A549 (cell line): ENCODE measurements around the gene DPYSL4.
"Not testable (repeated sequence)": the region's sequence is repeated elsewhere in the genome, so short reads cannot be mapped to it uniquely, and the experiment has no call there.

ENCODE experiments used
- CBX2 ChIP-seq: fragments of 200-600 bp; sonication (generic); IDR thresholded peaks from 2 replicates; pipeline ENCODE4 v1.6.1; 2016; ENCODE audit warnings: low read depth, mild to moderate bottlenecking, borderline replicate concordance
- HDAC2 ChIP-seq: fragments of 200-600 bp; sonication (generic); IDR thresholded peaks from 2 replicates; pipeline ENCODE4 v1.6.1; 2016
- SMC3 ChIP-seq: fragments of >200 bp; sonication (Bioruptor Twin); formaldehyde crosslinking; IDR thresholded peaks from 3 replicates; pipeline ENCODE4 v1.6.1; 2018; ENCODE audit warnings: inconsistent platforms
- TF ChIP-seq, protein P1 (sequence below): fragments of >200 bp; sonication (Bioruptor Twin); formaldehyde crosslinking; IDR thresholded peaks from 3 replicates; pipeline ENCODE4 v1.6.1; 2016
- TF ChIP-seq, protein P2 (sequence below): IDR thresholded peaks from 2 replicates; pipeline ENCODE4 v1.6.1; 2012
- TF ChIP-seq, protein P3 (sequence below): fragments of >200 bp; sonication (Bioruptor Twin); formaldehyde crosslinking; IDR thresholded peaks from 3 replicates; pipeline ENCODE4 v1.5.1; 2016

DNA sequence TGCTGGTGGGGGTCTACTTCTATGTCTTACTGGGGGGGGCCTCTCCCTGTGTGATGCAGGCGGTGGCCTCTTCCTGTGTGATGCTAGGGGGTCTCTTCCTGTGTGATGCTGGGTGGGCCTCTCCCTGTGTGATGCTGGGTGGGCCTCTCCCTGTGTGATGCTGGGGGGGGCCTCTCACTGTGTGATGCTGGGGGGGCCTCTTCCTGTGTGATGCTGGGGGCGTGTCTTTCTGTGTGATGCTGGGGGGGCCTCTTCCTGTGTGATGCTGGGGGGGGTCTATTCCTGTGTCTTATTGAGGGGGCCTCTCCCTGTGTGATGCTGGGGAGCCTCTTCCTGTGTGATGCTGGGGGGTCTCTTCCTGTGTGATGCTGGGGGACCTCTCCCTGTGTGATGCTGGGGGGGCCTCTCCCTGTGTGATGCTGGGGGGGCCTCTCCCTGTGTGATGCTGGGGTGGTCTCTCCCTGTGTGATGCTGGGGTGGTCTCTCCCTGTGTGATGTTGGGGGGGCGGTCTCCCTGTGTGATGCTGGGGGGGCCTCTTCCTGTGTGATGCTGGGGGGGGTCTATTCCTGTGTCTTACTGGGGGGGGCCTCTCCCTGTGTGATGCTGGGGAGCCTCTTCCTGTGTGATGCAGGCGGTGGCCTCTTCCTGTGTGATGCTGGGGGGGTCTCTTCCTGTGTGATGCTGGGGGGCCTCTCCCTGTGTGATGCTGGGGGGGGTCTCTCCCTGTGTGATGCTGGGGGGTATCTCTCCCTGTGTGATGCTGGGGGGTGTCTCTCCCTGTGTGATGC is 25.7 kb upstream of the DPYSL4 start:
- TF ChIP-seq HDAC2, SMC3, CBX2: not testable (repeated sequence)
- TF ChIP-seq, protein P1, sequence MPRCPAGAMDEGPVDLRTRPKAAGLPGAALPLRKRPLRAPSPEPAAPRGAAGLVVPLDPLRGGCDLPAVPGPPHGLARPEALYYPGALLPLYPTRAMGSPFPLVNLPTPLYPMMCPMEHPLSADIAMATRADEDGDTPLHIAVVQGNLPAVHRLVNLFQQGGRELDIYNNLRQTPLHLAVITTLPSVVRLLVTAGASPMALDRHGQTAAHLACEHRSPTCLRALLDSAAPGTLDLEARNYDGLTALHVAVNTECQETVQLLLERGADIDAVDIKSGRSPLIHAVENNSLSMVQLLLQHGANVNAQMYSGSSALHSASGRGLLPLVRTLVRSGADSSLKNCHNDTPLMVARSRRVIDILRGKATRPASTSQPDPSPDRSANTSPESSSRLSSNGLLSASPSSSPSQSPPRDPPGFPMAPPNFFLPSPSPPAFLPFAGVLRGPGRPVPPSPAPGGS: not testable (repeated sequence)
- TF ChIP-seq, protein P2, sequence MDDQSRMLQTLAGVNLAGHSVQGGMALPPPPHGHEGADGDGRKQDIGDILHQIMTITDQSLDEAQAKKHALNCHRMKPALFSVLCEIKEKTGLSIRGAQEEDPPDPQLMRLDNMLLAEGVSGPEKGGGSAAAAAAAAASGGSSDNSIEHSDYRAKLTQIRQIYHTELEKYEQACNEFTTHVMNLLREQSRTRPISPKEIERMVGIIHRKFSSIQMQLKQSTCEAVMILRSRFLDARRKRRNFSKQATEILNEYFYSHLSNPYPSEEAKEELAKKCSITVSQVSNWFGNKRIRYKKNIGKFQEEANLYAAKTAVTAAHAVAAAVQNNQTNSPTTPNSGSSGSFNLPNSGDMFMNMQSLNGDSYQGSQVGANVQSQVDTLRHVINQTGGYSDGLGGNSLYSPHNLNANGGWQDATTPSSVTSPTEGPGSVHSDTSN: not testable (repeated sequence)
- TF ChIP-seq, protein P3, sequence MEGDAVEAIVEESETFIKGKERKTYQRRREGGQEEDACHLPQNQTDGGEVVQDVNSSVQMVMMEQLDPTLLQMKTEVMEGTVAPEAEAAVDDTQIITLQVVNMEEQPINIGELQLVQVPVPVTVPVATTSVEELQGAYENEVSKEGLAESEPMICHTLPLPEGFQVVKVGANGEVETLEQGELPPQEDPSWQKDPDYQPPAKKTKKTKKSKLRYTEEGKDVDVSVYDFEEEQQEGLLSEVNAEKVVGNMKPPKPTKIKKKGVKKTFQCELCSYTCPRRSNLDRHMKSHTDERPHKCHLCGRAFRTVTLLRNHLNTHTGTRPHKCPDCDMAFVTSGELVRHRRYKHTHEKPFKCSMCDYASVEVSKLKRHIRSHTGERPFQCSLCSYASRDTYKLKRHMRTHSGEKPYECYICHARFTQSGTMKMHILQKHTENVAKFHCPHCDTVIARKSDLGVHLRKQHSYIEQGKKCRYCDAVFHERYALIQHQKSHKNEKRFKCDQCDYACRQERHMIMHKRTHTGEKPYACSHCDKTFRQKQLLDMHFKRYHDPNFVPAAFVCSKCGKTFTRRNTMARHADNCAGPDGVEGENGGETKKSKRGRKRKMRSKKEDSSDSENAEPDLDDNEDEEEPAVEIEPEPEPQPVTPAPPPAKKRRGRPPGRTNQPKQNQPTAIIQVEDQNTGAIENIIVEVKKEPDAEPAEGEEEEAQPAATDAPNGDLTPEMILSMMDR: not testable (repeated sequence)
